SK-MEL-5 (cell line): ENCODE measurements around the gene ULBP1. TPM values are rescaled to one million over a fixed set of nuclear protein-coding genes. Genes with fewer than 3 reads are reported as not detected.
"Not testable (repeated sequence)": the region's sequence is repeated elsewhere in the genome, so short reads cannot be mapped to it uniquely, and the experiment has no call there.

Experiments
- DNase-seq: peaks from one replicate; pipeline ENCODE4 v3.0.0-alpha.2; 2016; ENCODE audit warnings: low read depth, low spot score
- in situ Hi-C: cut with HindIII; loops from 2 replicates; pipeline ENCODE4 v1.10.0; 2016; ENCODE audit warnings: low sequenced_read_pairs, high pct_unique_total_duplicates, low pct_unique_long_range_greater_than_20kb
- total RNA-seq: library from RNA; depleted of rRNA; stranded (reverse); fragments of >200 nt; shearing (Covaris generic); gene quantifications from 2 replicates; pipeline ENCODE4 v1.2.3, GENCODE V29; 2014; rRNA removed

The ULBP1 gene
- total RNA-seq, 1 experiment from 2014 or later, result not detected

- peak; percentile 37 for DNase-seq
- in situ Hi-C loops, result no loop called here
These were observed 43.3 kb downstream of the ULBP1 start for GRCh38 chr6:150006961-150007464.

GRCh38 chr6:150008588-150008987, 44.8 kb downstream of the ULBP1 start:
- no peak for DNase-seq
- in situ Hi-C loops, result no loop called here

- in situ Hi-C loops, DNase-seq: not testable (repeated sequence)
These were observed 49.4 kb downstream of the ULBP1 start for GRCh38 chr6:150012846-150013784.

GRCh38 chr6:150013785-150014622, 50.3 kb downstream of the ULBP1 start:
- DNase-seq, in situ Hi-C loops: not testable (repeated sequence)

GRCh38 chr6:150014623-150015280, 51.0 kb downstream of the ULBP1 start:
- in situ Hi-C loops, DNase-seq: not testable (repeated sequence)

- in situ Hi-C loops, DNase-seq: not testable (repeated sequence)
These were observed 51.7 kb downstream of the ULBP1 start for GRCh38 chr6:150015281-150016001.

- peak; percentile 65 for DNase-seq
- in situ Hi-C loops, result no loop called here
These were observed 52.8 kb downstream of the ULBP1 start for GRCh38 chr6:150016324-150017185.

- in situ Hi-C loops, DNase-seq: not testable (repeated sequence)
These were observed 53.4 kb downstream of the ULBP1 start for GRCh38 chr6:150017186-150017521.

- in situ Hi-C loops, result no loop called here
These were observed 55.3 kb downstream of the ULBP1 start for GRCh38 chr6:150018846-150019580.

GRCh38 chr6:150021870-150022269, 58.1 kb downstream of the ULBP1 start:
- DNase-seq, in situ Hi-C loops: not testable (repeated sequence)

More at GRCh38 chr6:150018846-150019580, 55.3 kb downstream of the ULBP1 start:
- DNase-seq, result no peak

Other genes with a start within 250 kb of the ULBP1 start
- 12.8 and 17.1 TPM in 2 replicates for gene LATS1, start 245.8 kb upstream of the ULBP1 start, total RNA-seq
- gene NUP43, start 217.4 kb upstream of the ULBP1 start, total RNA-seq, result 31.3 and 33.4 TPM in 2 replicates
- gene PCMT1, start 214.2 kb upstream of the ULBP1 start, total RNA-seq, result 194 and 197 TPM in 2 replicates
- 25.5 and 27.3 TPM in 2 replicates for gene LRP11, start 99.6 kb upstream of the ULBP1 start, total RNA-seq
- not detected in 2 replicates for gene RAET1E, start 65.8 kb upstream of the ULBP1 start, total RNA-seq
- not detected in 2 replicates for gene RAET1G, start 40.8 kb upstream of the ULBP1 start, total RNA-seq
- gene ULBP2, start 21.9 kb upstream of the ULBP1 start, total RNA-seq, result 0.37 and 0.61 TPM in 2 replicates
- gene RAET1L, start 61.6 kb downstream of the ULBP1 start, total RNA-seq, result not detected in 2 replicates
- 2.7 and 4.2 TPM in 2 replicates for gene ULBP3, start 105.2 kb downstream of the ULBP1 start, total RNA-seq
- 0.11 TPM in 1 of 2 replicates, not detected in the other for gene PPP1R14C, start 179.1 kb downstream of the ULBP1 start, total RNA-seq